Airway epithelial cell (primary cell): Measurements from ENCODE around the gene VAT1. TPM values are rescaled to one million over a fixed set of nuclear protein-coding genes. Genes with fewer than 3 reads are reported as not detected.

Source experiments
- total RNA-seq: library from RNA; depleted of rRNA; stranded (reverse); fragments of >200 nt; gene quantifications from 2 replicates; pipeline ENCODE4 v1.2.3, GENCODE V29; 2015

Gene VAT1
- 96.8 and 127 TPM in 2 replicates for total RNA-seq

DNA sequence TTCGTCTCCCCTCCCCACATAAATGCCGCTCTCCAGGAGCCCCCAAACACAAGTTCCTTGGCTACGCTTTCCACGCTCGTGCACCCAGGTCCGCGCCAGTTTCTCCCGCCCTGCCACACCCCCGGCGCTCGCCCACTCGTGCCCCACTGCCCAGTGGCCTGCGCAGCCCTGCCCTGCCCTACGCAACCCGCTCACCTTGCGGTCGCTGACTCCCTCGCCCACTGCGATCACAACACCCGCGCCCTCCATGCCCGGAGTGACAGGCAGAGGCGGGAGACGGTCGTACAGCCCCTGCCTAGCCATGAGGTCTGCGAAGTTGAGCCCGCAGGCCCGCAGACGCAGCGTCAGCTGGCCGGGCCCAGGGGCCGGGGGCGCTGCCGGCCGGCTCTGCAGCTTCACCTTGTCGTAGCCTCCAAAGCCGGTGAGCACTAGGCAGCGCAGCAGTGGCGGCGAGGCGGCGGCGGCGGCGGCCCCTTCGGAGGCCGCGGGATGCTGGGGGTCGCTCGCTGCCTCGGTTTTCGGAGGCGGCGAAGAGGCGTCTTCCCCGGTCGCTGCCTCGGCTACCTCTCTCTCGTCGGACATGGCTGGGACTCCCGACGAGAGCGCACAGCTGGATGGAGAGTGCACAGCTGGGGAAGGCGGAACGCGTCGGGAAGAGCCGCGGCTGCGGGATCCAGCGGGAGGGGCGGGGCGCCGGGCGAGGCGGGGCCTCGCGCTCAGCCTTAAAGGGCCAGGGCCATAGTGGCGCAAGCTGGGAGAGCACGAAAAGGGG, at the start of gene VAT1:
VAT1 (minus strand) TSS at position 645 of the 772 bp plus-strand sequence; CDS start at position 582, 63 bp downstream.

DNA sequence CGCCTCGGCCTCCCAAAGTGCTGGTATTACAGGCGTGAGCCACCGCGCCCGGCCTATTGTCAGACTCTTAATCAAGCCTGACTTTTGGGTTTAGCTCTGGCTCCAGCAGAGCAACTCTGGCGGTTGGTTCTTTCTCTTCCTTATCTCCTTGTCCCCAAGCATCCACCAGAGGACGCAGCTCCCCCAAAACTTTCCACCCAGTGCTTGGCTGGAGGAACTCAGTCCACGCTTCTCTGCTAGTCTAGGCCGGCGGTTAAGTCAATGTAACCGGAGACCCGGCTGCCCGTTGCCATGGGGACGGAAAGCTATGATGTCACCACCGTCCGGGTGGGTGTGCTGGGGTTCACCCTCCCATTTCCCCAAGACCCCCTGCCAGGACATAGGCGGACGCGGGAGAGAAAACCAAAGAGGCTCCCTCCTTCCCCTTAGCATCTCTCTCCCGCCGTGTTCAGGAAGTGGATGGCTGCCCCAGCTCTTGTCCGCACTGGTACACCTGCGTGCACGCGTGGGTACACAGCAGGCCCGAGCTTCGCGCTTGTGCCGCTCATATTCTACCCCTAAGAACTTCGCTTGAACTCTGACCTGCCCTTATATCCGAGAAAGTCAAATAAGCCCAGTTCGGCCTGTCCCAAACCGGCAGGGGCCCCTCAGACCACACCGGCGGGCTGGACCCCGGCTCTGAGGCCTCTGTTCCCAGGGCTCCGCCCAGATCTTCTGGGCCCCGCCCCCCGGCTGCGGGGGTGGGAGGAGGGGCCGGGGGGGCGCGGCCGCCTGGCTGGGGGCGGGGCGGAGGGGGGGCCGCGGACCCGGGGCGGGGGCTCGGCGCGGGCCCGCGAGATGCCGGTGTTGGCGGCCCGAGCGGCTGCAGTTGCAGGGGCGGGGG, 2.5 kb upstream of the VAT1 start, which contains the start of gene RND2:
RND2 (plus strand) TSS at position 825 of the 883 bp plus-strand sequence. CDS start 117 bp downstream, outside the sequence.

DNA sequence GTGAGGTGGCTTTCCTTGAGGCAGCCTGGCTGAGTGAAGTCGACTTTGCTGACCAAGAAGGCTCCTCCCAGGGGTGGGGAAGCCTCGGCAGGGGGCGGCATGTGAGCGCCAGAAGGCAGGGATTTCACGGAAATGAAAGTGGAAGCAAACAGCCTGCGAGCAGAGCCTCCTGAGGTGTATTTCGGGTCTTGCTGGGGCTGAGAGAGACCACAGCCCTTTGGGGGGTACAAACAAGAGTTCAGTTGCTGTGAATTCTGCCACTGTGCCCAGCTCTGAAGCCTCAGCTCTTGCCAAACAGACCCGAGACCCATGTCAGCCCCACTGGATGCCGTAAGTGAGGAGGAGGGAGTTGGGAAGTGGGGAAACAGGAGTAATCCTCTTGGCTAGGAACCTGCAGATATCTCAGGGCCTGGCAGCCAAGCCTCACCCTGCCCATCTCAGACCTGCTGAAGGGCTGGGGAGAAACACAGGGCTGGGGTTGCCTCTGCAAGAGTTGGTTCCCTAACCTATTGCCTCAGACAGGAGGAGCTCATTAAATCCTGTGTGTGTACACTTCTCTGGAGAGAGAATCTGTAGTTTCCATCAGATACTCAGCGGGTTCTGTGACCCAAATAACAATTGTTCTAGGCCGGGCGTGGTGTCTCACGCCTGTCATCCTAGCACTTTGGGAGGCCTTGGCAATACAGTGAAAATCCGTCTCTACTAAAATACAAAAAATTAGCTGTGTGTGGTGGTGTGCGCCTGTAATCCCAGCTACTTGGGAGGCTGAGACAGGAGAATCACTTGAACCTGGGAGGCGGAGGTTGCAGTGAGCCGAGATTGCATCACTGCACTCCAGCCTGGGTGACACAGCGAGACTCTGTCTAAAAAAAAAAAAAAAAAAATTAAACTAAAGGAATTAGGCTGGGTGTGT, 15.3 kb downstream of the VAT1 start, which contains the start of gene IFI35:
IFI35 (plus strand) TSS at position 146 of the 913 bp plus-strand sequence; CDS start at position 310, 164 bp downstream.

DNA sequence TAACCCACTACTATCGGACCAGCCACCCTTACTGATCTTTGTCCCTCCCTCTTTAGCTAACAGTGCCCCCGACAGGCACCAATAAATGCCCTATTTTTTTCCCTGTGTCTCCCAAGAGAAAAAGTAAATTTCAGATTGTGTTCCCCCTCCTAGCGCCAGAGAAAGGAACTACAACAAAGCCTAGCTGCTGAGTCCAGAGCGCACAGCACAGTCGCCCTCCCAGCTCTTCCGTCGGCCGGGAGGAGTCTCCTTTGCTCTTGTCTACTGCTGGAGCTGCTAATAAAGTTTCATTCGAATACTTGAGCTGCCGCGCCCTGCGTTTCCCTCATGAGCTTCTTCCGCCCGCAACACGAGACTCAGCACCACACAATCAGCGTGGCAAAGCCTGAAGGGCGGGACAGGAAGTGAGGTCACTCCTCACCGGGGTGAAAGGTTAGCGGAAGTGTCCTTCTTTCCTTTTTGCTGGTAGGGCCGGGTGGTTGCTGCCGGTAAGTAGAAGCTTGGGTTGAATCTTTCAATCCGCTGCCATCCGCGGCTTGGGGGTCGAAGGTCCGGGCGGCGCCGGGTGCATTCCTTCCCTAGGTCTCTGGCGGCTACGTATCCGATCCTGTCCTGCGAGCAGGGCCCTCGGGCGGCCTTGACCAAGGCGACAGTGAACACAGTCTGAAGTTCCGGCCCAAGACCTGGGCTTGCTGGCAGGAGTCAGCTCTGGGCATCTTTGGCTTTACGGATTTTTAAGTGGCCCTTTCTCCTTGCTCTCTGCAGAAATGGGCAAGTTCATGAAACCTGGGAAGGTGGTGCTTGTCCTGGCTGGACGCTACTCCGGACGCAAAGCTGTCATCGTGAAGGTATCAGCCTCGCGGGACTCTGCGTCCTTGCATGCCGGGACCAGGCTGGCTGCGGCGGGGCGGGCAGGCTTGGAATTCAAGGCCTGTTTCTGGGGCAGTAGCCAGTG, 23.9 kb downstream of the VAT1 start, which contains the start of gene RPL27:
RPL27 (plus strand) TSS at position 436 of the 955 bp plus-strand sequence; CDS start at position 768, 332 bp downstream.

DNA sequence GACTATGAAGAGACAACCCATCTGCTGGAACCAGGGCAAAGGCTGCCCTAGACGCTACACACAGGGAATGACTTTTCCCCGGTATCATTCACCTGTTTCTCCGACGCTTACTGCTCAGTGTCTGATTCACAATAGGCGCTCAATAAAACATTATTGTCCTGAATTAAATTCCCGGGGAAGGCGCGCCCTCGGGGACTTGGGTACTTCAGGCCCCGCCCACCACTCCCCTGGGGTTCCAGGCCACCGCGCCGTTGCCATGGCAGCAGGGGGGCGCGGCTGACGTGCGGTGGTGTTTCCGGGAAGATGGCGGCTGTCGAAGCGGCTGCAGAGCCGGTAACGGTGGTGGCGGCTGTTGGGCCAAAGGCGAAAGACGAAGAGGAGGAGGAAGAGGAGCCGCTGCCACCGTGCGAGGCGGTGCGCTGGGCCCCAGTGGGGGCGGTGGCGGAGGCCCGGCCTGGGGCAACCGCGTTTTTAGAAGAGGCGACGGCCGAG, 41.9 kb downstream of the VAT1 start, which contains the start of gene RUNDC1:
RUNDC1 (plus strand) TSS at position 292 of the 492 bp plus-strand sequence; CDS start at position 304, 12 bp downstream.

DNA sequence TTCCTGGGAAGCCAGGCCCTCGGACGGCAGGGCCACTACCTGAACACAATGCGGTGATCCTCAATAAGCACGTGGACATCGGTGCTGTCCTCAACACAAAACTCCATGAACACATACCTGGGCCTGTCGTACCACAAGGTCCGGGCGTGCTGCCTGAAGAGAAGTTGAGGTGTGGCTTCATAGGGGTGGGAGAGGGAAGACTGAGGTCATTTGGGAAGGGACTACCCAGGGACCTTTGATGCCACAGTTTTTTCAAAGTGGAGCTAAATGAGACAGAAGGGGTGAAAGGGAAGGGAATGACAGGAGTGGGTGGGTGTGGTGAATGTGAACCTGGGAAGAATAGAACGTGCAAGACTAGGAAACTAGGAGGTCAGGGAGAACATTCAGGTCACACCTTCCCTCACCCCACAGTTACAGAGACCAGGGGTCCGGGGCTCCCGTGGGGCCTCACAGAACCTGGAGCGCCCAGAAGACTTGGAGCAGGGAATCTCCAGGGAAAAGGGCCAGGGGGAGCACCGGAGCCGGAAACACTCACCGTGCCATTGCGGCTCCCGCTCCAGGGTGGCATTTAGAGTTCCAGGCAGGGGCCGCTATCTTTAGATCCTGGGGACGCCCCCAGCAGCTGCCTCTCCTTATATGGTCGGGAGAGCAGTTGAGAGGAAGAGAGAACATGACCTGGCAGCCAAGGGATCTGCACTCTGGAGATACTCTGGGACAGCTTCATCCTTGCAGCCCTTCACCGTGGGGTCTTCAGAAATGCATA, 42.5 kb downstream of the VAT1 start, which contains the start of gene PTGES3L:
PTGES3L (minus strand) TSS at position 570 of the 763 bp plus-strand sequence; CDS start at position 543, 27 bp downstream.

Other genes starting within 250 kb of the VAT1 start
- gene VPS25, start 248.9 kb downstream of the VAT1 start, total RNA-seq: 98.8 and 108 TPM in 2 replicates
- gene WNK4, start 241.8 kb downstream of the VAT1 start, total RNA-seq: 0.09 TPM in 1 of 2 replicates, not detected in the other
- 78.8 and 81.6 TPM in 2 replicates for gene COA3, start 223.7 kb downstream of the VAT1 start, total RNA-seq
- gene CNTD1, start 223.5 kb downstream of the VAT1 start, total RNA-seq: 0.07 TPM in 1 of 2 replicates, not detected in the other
- 76.7 and 84.6 TPM in 2 replicates for gene BECN1, start 198.1 kb downstream of the VAT1 start, total RNA-seq
- 122 and 130 TPM in 2 replicates for gene PSME3, start 189.0 kb downstream of the VAT1 start, total RNA-seq
- gene AOC2, start 177.8 kb downstream of the VAT1 start, total RNA-seq: 0.14 and 0.92 TPM in 2 replicates
- gene AOC3, start 171.2 kb downstream of the VAT1 start, total RNA-seq: under 0.01 and 0.07 TPM in 2 replicates
- gene G6PC1, start 121.6 kb downstream of the VAT1 start, total RNA-seq: not detected in 2 replicates
- 29.7 and 38.9 TPM in 2 replicates for gene AARSD1, start 57.9 kb downstream of the VAT1 start, total RNA-seq
- 0.28 and 0.49 TPM in 2 replicates for gene PTGES3L, start 42.3 kb downstream of the VAT1 start, total RNA-seq
- gene RUNDC1, start 41.8 kb downstream of the VAT1 start, total RNA-seq: 8.7 and 12.2 TPM in 2 replicates
- gene RPL27, start 24.0 kb downstream of the VAT1 start, total RNA-seq: 1,265 and 2,388 TPM in 2 replicates
- gene IFI35, start 15.6 kb downstream of the VAT1 start, total RNA-seq: 3.0 and 4.9 TPM in 2 replicates
- gene RND2, start 2.8 kb upstream of the VAT1 start, total RNA-seq: under 0.01 and 0.21 TPM in 2 replicates
- 17.7 and 20.7 TPM in 2 replicates for gene BRCA1, start 103.0 kb upstream of the VAT1 start, total RNA-seq
- 35.2 and 49.7 TPM in 2 replicates for gene NBR1, start 148.8 kb upstream of the VAT1 start, total RNA-seq
- gene TMEM106A, start 189.5 kb upstream of the VAT1 start, total RNA-seq: 0.70 and 0.85 TPM in 2 replicates
- not detected in 2 replicates for gene CCDC200, start 206.2 kb upstream of the VAT1 start, total RNA-seq
- gene RNU2-1, start 211.6 kb upstream of the VAT1 start, total RNA-seq: not detected in 2 replicates